ENCODE measurements around the gene AGAP1.

Gene AGAP1

GRCh38 chr2:235486729-235487128, 7.1 kb upstream of the AGAP1 start:
- DNase-seq (ENCODE audit: low read depth, low spot score): no peak

GRCh38 chr2:235489897-235490296, 3.9 kb upstream of the AGAP1 start:
- no peak for DNase-seq (ENCODE audit: low read depth, low spot score)

GRCh38 chr2:235492850-235493344, 946 bp upstream of the AGAP1 start:
- peak; percentile 53 for DNase-seq (ENCODE audit: low read depth, low spot score)

- no peak for DNase-seq (ENCODE audit: low read depth, low spot score)
These were observed 455 bp upstream of the AGAP1 start for GRCh38 chr2:235493402-235493774.

GRCh38 chr2:235494716-235495372, 1.0 kb downstream of the AGAP1 start:
- DNase-seq (ENCODE audit: low read depth, low spot score): peak; percentile 72

- peak; percentile 34 for DNase-seq (ENCODE audit: low read depth, low spot score)
These were observed 1.8 kb downstream of the AGAP1 start for GRCh38 chr2:235495373-235496238.

- DNase-seq (ENCODE audit: low read depth, low spot score): no peak
These were observed 2.4 kb downstream of the AGAP1 start for GRCh38 chr2:235496239-235496621.

GRCh38 chr2:235497096-235497495, 3.3 kb downstream of the AGAP1 start:
- no peak for DNase-seq (ENCODE audit: low read depth, low spot score)

GRCh38 chr2:235498541-235498940, 4.7 kb downstream of the AGAP1 start:
- DNase-seq (ENCODE audit: low read depth, low spot score): peak; percentile 76

GRCh38 chr2:235498946-235499812, 5.3 kb downstream of the AGAP1 start:
- no peak for DNase-seq (ENCODE audit: low read depth, low spot score)

- no peak for DNase-seq (ENCODE audit: low read depth, low spot score)
These were observed 6.4 kb downstream of the AGAP1 start for GRCh38 chr2:235500110-235500760.

GRCh38 chr2:235500761-235501672, 7.2 kb downstream of the AGAP1 start:
- DNase-seq (ENCODE audit: low read depth, low spot score): peak; percentile 64

GRCh38 chr2:235501673-235502031, 7.8 kb downstream of the AGAP1 start:
- no peak for DNase-seq (ENCODE audit: low read depth, low spot score)

GRCh38 chr2:235502336-235502735, 8.5 kb downstream of the AGAP1 start:
- no peak for DNase-seq (ENCODE audit: low read depth, low spot score)

GRCh38 chr2:235504441-235505180, 10.8 kb downstream of the AGAP1 start:
- DNase-seq (ENCODE audit: low read depth, low spot score): no peak

GRCh38 chr2:235505181-235505741, 11.4 kb downstream of the AGAP1 start:
- no peak for DNase-seq (ENCODE audit: low read depth, low spot score)

- DNase-seq (ENCODE audit: low read depth, low spot score): no peak
These were observed 12.6 kb downstream of the AGAP1 start for GRCh38 chr2:235506291-235506996.

GRCh38 chr2:235506997-235507615, 13.3 kb downstream of the AGAP1 start:
- DNase-seq (ENCODE audit: low read depth, low spot score): no peak
